ENCODE data around the gene ASRGL1.

Gene ASRGL1

GRCh38 chr11:62430425-62430824, 93.2 kb downstream of the ASRGL1 start:
- Histone ChIP-seq H3K4me1 (peaks cover 8% of the 10 kb centered on the region), H3K4me3 (ENCODE audit: low read depth, low read length) (no peak overlapping the region), H3K9me3 (no peaks in the 10 kb centered on the region), H3K36me3 (no peaks in the 10 kb centered on the region), H3K27me3 (no peaks in the 10 kb centered on the region)
- no peak for TF ChIP-seq CTCF (IDR thresholded peaks at IDR 0.05; ENCODE audit: low read depth, low read length)
- DNase-seq = no peak

- Histone ChIP-seq H3K36me3 (no peaks in the 10 kb centered on the region), H3K4me1 (peaks cover 8% of the 10 kb centered on the region), H3K9me3 (no peaks in the 10 kb centered on the region), H3K27me3 (no peaks in the 10 kb centered on the region), H3K4me3 (ENCODE audit: low read depth, low read length) (no peak overlapping the region)
- no peak for TF ChIP-seq CTCF (IDR thresholded peaks at IDR 0.05; ENCODE audit: low read depth, low read length)
- no peak for DNase-seq
These were observed 94.1 kb downstream of the ASRGL1 start for GRCh38 chr11:62431171-62431901.

GRCh38 chr11:62432695-62433094, 95.4 kb downstream of the ASRGL1 start:
- H3K36me3 ChIP-seq = no peaks in the 10 kb centered on the region
- no peaks in the 10 kb centered on the region for H3K27me3 ChIP-seq
- H3K4me1 ChIP-seq = peaks cover 4% of the 10 kb centered on the region
- no peaks in the 10 kb centered on the region for H3K9me3 ChIP-seq
- no peak overlapping the region for H3K4me3 ChIP-seq (ENCODE audit: low read depth, low read length)
- TF ChIP-seq CTCF (IDR thresholded peaks at IDR 0.05; ENCODE audit: low read depth, low read length) = no peak
- no peak for DNase-seq

GRCh38 chr11:62433141-62433903, 96.1 kb downstream of the ASRGL1 start:
- DNase-seq = no peak
- no peak overlapping the region for H3K4me3 ChIP-seq (ENCODE audit: low read depth, low read length)
- no peaks in the 10 kb centered on the region for H3K27me3 ChIP-seq
- H3K9me3 ChIP-seq = no peaks in the 10 kb centered on the region
- no peaks in the 10 kb centered on the region for H3K36me3 ChIP-seq
- no peaks in the 10 kb centered on the region; the same call in 1 of the 2 replicates for H3K4me1 ChIP-seq
- TF ChIP-seq CTCF (IDR thresholded peaks at IDR 0.05; ENCODE audit: low read depth, low read length) = no peak

- Histone ChIP-seq H3K4me3 (ENCODE audit: low read depth, low read length) (no peak overlapping the region), H3K9me3 (no peaks in the 10 kb centered on the region), H3K36me3 (no peaks in the 10 kb centered on the region), H3K27me3 (no peaks in the 10 kb centered on the region), H3K4me1 (no peaks in the 10 kb centered on the region; the same call in 1 of the 2 replicates)
- no peak for TF ChIP-seq CTCF (IDR thresholded peaks at IDR 0.05; ENCODE audit: low read depth, low read length)
- DNase-seq = no peak
These were observed 96.6 kb downstream of the ASRGL1 start for GRCh38 chr11:62433904-62434276.

Measured in BE2C (cell line).